HepG2 (cell line): ENCODE data around the gene SLC2A8. TPM values are rescaled to one million over a fixed set of nuclear protein-coding genes. Genes with fewer than 3 reads are reported as not detected.

Experiments used
- ATM ChIP-seq: fragments of 450-650 bp; IDR thresholded peaks from 2 replicates; pipeline ENCODE4 v1.7.1; 2017; ENCODE audit warnings: mild to moderate bottlenecking, borderline replicate concordance
- CBX2 ChIP-seq, 2 experiments: fragments of 200-600 bp in 1 of 2; sonication (generic); formaldehyde crosslinking in 1 of 2; IDR thresholded peaks; 2 replicates each; pipeline versions ENCODE4 v1.7.0 to v1.8.1; 2018 to 2022; ENCODE audit warnings: low read depth in 2 of 2, low read length in 1 of 2, mild to moderate bottlenecking in 1 of 2, missing genetic modification reagents in 1 of 2
- CHD4 ChIP-seq: fragments of 200-600 bp; sonication (generic); IDR thresholded peaks from 2 replicates; pipeline ENCODE4 v1.7.0; 2017; ENCODE audit warnings: mild to moderate bottlenecking, low read length, borderline replicate concordance
- FOXM1 ChIP-seq: sonication (generic); formaldehyde crosslinking; IDR thresholded peaks from 2 replicates; pipeline ENCODE4 v1.5.0; 2020; ENCODE audit warnings: missing genetic modification reagents
- HDAC1 ChIP-seq: sonication (generic); formaldehyde crosslinking; IDR thresholded peaks from 2 replicates; pipeline ENCODE4 v1.5.1; 2020; ENCODE audit warnings: mild to moderate bottlenecking, missing genetic modification reagents
- NFRKB ChIP-seq: fragments of 450-650 bp; IDR thresholded peaks from 2 replicates; pipeline ENCODE4 v1.6.1; 2017
- PRMT3 ChIP-seq: sonication (generic); formaldehyde crosslinking; IDR thresholded peaks from 2 replicates; pipeline ENCODE4 v1.8.1; 2022; ENCODE audit warnings: low read depth, mild to moderate bottlenecking, moderate library complexity, missing genetic modification reagents, borderline replicate concordance
- SOX5 ChIP-seq: IDR thresholded peaks from 2 replicates; pipeline ENCODE4 v1.6.1; 2016; ENCODE audit warnings: borderline replicate concordance
- SP2 ChIP-seq: sonication (generic); formaldehyde crosslinking; IDR thresholded peaks from 2 replicates; pipeline ENCODE4 v1.5.1; 2020; ENCODE audit warnings: mild to moderate bottlenecking, missing genetic modification reagents
- U2AF1 ChIP-seq: fragments of 200-400 bp; formaldehyde crosslinking; optimal IDR thresholded peaks from 2 replicates; pipeline ENCODE3; 2017; ENCODE audit warnings: mild to moderate bottlenecking, low read depth, low read length
- ZFP1 ChIP-seq: IDR thresholded peaks from 2 replicates; pipeline ENCODE4 v1.6.1; 2016
- ZNF24 ChIP-seq: fragments of 450-650 bp; IDR thresholded peaks from 2 replicates; pipeline ENCODE4 v1.6.1; 2017; ENCODE audit warnings: antibody characterized with exemption, mild to moderate bottlenecking
- ZNF30 ChIP-seq: sonication (generic); formaldehyde crosslinking; IDR thresholded peaks from 2 replicates; pipeline ENCODE4 v1.5.0; 2020; ENCODE audit warnings: mild to moderate bottlenecking, missing genetic modification reagents
- ZNF407 ChIP-seq: sonication (generic); formaldehyde crosslinking; IDR thresholded peaks from one replicate; pipeline ENCODE4 v1.5.1; 2020; ENCODE audit warnings: mild to moderate bottlenecking, missing genetic modification reagents; ENCODE audit errors: not compliant biosample characterization
- ZNF558 ChIP-seq: sonication (generic); formaldehyde crosslinking; IDR thresholded peaks from 2 replicates; pipeline ENCODE4 v1.9.0; 2022; ENCODE audit warnings: mild to moderate bottlenecking, missing genetic modification reagents, borderline replicate concordance
- ZNF574 ChIP-seq: sonication (generic); formaldehyde crosslinking; IDR thresholded peaks from 2 replicates; pipeline ENCODE4 v1.4.0; 2020; ENCODE audit warnings: missing genetic modification reagents
- ZNF800 ChIP-seq: sonication (generic); formaldehyde crosslinking; IDR thresholded peaks from 2 replicates; pipeline ENCODE4 v1.4.0; 2020; ENCODE audit warnings: missing genetic modification reagents
- polyA plus RNA-seq, 8 experiments: library from polyadenylated mRNA; depleted of rRNA in 3 of 8; stranded (reverse) in 7 of 8; unstranded in 1 of 8; fragments of >200 nt; fragmentation: Illumina TruSeq in 4 of 8; extraction: Trizol in 4 of 8; gene quantifications; 2 replicates each; pipeline versions ENCODE4 v1.2.1 to v1.2.3, GENCODE V29; 2011 to 2016; ENCODE audit warnings: low read depth in 4 of 8, missing spikeins in 1 of 8, mixed read lengths in 1 of 8; ENCODE audit not compliant: insufficient read depth in 1 of 8
- total RNA-seq, 5 experiments: library from RNA; depleted of rRNA; stranded (reverse); fragments of >200 nt; fragmentation: Illumina TruSeq; extraction: Trizol; gene quantifications; 2 replicates each; pipeline ENCODE4 v1.2.3, GENCODE V29; 2016; ENCODE audit warnings: low read depth in 1 of 5

SLC2A8 gene
- total and polyA plus RNA-seq, 2 of the 13 experiments (the other 11 are each of a cell fraction or from before 2014, with no cell fraction given) = 22.6 to 48.6 TPM

- TF ChIP-seq ZNF574 (CRISPR knock-in tag) = no peak
- no peak for TF ChIP-seq ZFP1 (CRISPR knock-in tag)
- no peak for TF ChIP-seq CHD4
- no peak for TF ChIP-seq ATM
- TF ChIP-seq ZNF558 (CRISPR knock-in tag) = peak; percentile 78; the same call in 1 of the 2 replicates
- no peak for TF ChIP-seq CBX2 (IDR thresholded peaks at IDR 0.05; ENCODE audit: low read depth, low read length)
- no peak for TF ChIP-seq CBX2 (CRISPR knock-in tag; IDR thresholded peaks at IDR 0.05; ENCODE audit: low read depth)
- TF ChIP-seq U2AF1 = no peak
- no peak for TF ChIP-seq ZNF30 (CRISPR knock-in tag)
- no peak for TF ChIP-seq FOXM1
- TF ChIP-seq ZNF407 (CRISPR knock-in tag) = no peak
- TF ChIP-seq NFRKB = no peak
- 0 out of 2 replicates have a peak, but pooled peaks have one; percentile 40 for TF ChIP-seq ZNF800
- no peak for TF ChIP-seq PRMT3 (CRISPR knock-in tag)
- peak; percentile 86 for TF ChIP-seq HDAC1 (CRISPR knock-in tag)
- 0 out of 2 replicates have a peak, but pooled peaks have one; percentile 12 for TF ChIP-seq SOX5 (CRISPR knock-in tag)
- no peak for TF ChIP-seq SP2 (CRISPR knock-in tag)
- TF ChIP-seq ZNF24 = no peak
Measured at GRCh38 chr9:127397646-127398274, 791 bp downstream of the SLC2A8 start (continued).
